ENCODE results near the gene SLC26A8. TPM values are rescaled to one million over a fixed set of nuclear protein-coding genes. Genes with fewer than 3 reads are reported as not detected.
"Not testable (repeated sequence)": the region's sequence is repeated elsewhere in the genome, so short reads cannot be mapped to it uniquely, and the experiment has no call there.

SLC26A8 gene
- total RNA-seq, 1 donor from 2014 or later: not detected

DNA sequence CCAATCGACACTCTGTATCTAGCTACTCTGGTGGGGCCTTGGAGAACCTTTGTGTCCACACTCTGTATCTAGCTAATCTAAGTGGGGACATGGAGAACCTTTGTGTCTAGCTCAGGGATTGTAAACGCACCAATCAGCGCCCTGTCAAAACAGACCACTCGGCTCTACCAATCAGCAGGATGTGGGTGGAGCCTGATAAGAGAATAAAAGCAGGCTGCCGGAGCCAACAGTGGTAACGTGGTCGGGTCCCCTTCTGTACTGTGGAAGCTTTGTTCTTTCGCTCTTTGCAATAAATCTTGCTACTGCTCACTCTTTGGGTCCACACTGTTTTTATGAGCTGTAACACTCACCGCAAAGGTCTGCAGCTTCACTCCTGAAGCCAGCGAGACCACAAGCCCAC, 92.6 kb downstream of the SLC26A8 start:
- intact Hi-C loops (cut with DNase I); ATAC-seq: not testable (repeated sequence)

DNA sequence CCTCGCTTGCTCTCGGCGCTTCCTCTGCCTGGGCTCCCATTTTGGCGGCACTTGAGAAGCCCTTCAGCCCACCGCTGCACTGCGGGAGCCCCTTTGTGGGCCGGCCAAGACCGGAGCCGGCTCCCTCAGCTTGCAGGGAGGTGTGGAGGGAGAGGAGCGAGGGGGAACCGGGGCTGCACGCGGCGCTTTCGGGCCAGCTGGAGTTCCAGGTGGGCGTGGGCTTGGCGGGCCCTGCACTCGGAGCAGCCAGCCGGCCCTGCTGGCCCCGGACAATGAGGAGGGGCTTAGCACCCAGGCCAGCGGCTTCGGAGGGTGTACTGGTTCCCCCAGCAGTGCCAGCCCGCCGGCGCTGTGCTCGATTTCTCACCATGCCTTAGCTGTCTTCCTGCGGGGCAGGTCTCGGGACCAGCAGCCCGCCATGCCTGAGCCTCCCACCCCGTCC, 93.3 kb downstream of the SLC26A8 start:
- intact Hi-C loops (cut with DNase I): no loop called here
- no peak for DNase-seq (ENCODE audit: missing footprints)

More for the DNA sequence above, 92.6 kb downstream of the SLC26A8 start:
- DNase-seq (ENCODE audit: missing footprints): not testable (repeated sequence)

DNA sequence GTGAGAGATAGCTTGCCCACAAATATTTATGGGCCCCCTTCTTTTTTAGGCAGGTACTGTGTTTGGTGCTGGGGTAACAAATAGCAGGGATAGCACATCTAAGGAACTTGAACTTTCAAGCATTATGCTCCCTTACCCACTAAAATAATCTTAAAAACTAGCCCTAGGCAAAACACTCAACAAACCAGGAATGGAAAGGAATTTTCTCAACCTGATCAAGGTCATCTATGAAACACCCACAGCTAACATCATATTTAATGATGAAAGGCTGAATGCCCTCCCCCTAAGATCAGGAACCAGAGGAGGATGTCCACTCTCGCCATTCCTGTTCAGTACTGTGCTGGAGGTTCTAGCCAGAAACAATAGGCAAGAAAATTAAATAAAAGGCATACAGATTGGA, 94.8 kb downstream of the SLC26A8 start:
- DNase-seq (ENCODE audit: missing footprints) (no peak), ATAC-seq (no peak)
- intact Hi-C loops (cut with DNase I): no loop called here

More for the DNA sequence above, 93.3 kb downstream of the SLC26A8 start:
- no peak for ATAC-seq

DNA sequence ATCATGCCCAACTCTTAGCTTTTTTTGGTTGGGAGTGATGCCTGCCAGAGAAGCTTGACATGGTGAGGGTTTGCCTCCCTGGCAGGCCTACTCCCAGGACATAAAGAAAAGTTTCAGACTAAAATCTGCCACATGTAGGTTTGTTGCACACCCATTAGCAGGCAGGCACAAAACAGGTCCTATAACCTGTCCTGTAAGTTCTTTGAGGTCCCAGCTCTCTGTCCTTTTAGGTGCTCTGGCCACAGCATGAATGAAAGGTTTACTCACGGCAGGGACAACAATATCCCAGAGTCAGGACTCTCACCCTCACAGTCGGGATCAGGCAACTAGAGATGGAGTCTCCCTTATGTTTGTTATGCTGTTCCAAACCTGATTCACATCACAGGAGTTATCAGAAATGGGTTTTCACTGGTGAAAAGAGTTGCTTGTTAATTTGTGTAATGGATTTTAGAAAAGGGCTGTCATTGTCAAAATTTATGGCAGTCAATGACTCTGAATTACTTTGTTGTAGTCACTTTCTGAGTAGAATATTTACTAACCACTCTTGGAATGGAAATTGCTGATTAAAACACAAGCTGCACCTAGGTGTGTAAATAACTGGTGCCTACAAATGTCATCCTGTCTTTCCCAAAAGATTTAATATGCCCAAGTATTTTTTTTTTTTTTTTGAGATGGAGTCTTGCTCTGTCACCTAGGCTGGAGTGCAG, 97.8 kb downstream of the SLC26A8 start:
- ATAC-seq (no peak), DNase-seq (ENCODE audit: missing footprints) (no peak)
- intact Hi-C loops (cut with DNase I): no loop called here

DNA sequence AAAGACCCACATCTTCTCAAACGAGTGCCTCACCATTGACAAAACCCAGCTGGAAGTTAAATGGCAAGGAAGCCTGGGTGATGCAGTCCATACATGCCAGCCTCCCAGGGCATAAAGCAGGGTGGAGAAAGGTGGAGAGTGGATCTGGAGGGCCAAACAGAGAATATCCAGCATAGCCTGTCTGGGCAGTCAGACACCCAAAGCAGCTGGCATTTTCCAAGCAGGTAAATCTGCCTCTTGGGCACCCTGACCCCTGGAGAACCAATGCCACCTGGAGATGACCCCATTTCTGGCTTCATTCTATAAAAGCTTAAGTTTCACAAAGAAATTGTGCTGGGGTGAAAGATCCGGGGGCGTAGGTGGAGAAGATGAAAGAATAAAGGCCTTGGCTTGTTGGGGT, 98.5 kb downstream of the SLC26A8 start:
- no peak for DNase-seq (ENCODE audit: missing footprints)
- intact Hi-C loops (cut with DNase I): no loop called here
- no peak for ATAC-seq

DNA sequence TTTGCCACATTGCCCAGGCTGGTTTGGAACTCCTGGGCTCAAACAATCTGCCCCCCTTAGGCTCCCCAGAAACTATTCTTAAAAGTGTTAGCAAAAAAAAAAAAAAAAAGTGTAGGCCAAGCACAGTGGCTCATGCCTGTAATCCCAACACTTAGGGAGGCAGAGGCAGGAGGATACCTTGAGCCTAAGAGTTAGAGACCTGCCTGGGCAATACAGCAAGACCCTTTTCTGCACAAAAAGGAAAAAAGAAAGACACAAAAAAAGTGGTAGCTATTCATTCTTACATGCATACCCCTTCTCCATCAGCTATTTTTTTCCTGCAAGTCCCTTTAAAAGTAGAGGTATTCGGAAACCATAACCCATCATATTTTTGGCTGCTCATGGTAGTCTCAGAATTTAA, 100.3 kb downstream of the SLC26A8 start:
- DNase-seq (ENCODE audit: missing footprints) (no peak), ATAC-seq (no peak)
- intact Hi-C loops (cut with DNase I): no loop called here

DNA sequence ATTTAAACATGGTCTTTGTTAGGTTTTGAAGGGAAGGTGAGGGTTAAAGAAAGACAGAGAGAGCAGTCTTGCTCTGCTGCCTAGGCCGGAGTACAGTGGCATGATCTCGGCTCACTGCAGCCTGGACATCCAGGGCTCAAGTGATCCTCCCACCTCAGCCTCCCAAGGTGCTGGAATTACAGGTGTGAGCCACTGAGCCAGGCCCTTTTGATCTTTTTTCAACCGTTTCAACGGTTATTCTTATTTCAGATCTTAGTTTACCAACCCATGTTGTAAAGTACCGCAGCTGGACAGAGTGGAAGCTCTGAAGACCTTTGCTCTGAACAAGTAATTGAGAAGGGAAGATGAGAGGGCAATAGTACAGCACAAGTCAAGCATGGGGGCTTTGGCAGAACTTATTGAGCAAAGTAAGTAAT, 102.3 kb downstream of the SLC26A8 start:
- intact Hi-C loops (cut with DNase I): no loop called here
- DNase-seq (ENCODE audit: missing footprints) (no peak), ATAC-seq (no peak)

DNA sequence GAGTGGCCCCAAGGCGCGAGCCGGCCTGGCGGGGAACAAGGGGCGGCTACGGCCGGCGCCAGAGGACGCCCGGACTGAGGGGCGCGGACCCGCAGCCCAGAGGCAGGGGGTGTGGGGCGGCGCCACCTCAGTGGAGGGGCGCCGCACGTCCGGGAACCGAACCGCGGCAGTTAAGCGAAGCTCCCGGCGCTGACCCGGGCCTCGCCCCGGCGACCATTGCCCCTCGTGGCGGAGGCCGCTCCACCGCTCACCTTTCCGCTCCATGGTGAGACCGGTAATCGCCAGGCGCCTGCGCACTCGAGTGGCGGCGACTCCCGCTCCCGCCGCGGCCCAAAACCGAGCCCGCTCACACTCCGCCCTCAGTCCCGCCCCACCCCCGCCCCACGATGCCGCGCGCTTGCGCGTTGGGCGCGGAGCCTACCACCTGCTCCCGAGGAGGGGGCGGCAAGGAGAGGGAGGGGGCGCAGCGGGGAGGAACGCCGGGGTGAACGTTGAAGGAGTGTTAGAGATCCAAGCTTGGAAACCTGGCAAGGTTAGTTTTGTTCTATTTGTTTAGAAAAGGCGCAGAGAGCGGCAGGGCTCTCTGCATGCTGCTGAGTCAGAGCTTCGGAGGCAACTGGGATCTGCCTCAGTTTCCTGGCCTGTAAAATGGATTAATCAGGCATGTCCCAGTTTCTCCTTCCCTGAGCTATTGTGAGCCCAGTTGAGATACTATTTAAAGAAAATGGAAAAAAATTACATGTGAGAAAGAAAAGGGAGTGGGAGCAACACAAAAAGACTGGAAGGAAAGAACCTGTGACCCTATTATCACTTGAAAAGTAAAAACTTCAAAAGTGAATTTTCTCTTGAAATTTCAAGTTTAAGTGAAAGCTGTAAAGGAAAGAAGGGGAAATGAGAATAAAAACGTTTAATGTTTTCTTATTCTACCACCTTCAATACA, 103.4 kb downstream of the SLC26A8 start, which contains the start of gene SRPK1:
Gene SRPK1, minus strand, starts transcription at position 306 of the 940 bp plus-strand sequence. Its CDS starts 42 bp downstream, at position 264.
- DNase-seq (ENCODE audit: missing footprints) (peak; percentile 95), ATAC-seq (peak; percentile 97)
- intact Hi-C loops (cut with DNase I): no loop called here

DNA sequence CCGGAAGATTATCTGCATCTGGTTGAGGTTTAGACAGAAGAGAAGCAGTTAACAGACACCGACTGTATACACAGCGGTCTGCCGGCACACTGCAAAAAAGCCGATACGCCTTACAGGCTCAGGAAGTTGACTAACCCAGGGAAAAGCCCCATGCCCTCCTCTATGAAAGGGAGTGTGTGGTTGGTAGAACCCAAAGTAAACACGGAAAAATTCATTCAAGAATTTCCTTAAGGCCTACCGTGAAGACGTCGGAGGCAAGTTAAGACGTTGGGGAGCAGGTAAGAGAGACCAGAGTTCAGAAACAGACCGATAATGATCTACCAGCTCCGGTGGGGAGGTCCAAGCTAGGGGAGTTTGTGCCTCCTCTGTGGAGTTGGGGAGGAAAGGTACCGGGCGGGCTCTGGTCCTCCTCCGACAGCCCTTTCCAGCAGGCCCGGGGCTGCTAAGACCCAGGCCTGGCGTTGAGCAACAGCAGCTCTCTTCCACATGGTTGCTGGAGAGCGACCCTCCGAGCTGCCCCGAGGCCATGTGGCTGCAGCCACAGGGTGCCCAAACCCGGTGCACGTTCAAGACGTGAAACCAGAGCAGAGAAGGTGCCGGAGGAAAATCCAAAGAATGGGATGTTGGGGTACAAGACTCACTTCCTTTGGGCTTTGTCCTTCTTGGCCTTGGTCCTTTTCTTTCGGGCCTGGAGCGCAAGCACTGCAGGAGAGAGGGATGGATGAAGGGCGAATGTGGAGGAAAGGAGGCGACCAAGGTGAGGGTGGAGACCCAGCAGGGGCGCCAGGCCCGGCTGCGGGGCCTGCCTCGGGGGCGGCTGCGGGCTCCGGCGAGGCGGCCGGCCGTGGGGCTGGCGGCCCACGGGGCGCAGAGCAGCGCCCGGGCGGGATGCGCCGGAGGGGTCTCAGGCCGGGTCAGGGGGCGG, 104.4 kb downstream of the SLC26A8 start:
- intact Hi-C loops (cut with DNase I): no loop called here
- peak; percentile 15 for ATAC-seq
- DNase-seq (ENCODE audit: missing footprints): no peak

DNA sequence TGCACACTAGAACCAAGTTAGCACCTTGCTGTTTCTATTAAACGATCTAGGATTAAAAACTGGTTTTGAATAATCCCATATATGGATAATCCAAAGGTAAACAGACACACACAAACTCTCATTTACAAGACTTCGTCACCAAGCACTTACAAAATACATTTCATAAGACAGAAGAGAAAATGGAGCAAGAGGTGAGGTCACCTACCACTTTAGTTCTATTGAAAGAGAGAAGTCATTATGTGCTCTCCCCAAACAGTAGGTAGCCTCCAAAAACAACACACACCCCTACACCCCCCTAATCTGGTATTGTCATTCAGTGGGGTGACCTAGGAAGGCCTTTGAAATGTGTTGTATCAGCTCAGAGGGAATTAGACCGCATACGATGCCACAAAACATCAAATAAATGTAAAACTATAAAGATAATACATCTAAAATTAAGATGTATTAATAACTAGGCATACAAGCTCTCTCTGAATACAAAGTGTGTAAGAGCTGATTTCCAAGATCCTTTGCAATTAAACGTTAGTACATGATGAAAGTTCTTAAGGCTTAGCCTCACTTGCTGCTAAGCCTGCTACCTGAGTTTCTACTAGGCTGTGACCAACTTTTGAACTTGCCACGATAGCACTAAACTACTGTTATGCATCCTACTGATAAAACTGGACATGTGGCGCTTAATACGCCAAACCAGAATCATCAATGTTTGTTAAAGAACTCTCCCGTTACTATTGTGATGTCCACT, 105.2 kb downstream of the SLC26A8 start:
- ATAC-seq: no peak
- intact Hi-C loops (cut with DNase I): no loop called here
- no peak for DNase-seq (ENCODE audit: missing footprints)

DNA sequence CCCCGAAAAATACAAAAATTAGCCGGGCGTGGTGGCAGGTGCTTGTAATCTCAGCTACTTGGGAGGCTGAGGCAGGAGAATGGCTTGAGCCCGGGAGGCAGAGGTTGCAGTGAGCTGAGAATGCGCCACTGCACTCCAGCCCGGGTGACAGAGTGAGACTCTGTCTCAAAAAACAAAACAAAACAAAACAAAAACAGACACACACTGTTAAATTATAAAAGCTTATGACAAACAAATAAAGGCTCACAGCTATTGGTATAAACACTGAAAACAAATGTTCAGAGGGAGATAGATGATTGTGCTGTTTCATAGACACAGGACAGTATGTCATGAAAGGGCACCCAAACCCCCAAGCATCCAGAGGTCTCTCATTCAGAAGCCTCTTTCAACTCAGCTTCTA, 107.5 kb downstream of the SLC26A8 start:
- DNase-seq (ENCODE audit: missing footprints); ATAC-seq; intact Hi-C loops (cut with DNase I): not testable (repeated sequence)

DNA sequence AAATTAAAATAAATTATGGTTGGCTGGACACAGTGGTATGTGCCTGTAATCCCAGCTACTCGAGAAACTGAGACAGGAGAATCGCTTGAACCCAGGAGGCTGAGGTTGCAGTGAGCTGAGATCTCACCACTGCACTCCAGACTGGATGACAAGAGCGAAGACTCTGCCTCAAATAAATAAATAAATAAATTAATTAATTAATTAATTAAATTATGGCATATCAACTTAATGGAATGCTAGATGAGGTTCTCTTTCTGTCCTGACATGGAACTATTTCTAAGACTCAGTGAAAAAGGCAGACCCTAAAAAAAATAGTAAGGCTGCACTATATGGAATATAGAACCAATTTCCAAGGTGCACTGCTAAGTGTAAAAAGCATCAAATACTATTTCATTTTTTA, 108.4 kb downstream of the SLC26A8 start:
- ATAC-seq (no peak), DNase-seq (ENCODE audit: missing footprints) (no peak)
- intact Hi-C loops (cut with DNase I): no loop called here

DNA sequence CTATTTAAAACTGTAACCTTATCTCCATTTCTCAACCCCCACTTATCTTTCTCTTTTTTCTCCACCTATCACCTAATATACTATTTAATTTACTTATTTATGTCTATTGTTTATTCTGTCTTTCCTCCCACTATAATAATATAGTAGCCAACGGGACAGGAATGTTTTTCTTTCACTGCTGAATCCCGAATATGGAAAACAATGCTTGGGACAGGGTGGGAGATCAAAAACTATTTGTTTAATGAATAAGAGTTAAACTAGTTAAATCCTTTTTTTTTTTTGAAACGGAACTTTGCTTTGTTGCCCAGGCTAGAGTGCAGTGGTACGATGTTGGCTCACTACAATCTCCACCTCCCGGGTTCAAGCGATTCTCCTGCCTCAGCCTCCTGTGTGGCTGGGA, 109.9 kb downstream of the SLC26A8 start:
- no peak for DNase-seq (ENCODE audit: missing footprints)
- intact Hi-C loops (cut with DNase I): no loop called here
- no peak for ATAC-seq

DNA sequence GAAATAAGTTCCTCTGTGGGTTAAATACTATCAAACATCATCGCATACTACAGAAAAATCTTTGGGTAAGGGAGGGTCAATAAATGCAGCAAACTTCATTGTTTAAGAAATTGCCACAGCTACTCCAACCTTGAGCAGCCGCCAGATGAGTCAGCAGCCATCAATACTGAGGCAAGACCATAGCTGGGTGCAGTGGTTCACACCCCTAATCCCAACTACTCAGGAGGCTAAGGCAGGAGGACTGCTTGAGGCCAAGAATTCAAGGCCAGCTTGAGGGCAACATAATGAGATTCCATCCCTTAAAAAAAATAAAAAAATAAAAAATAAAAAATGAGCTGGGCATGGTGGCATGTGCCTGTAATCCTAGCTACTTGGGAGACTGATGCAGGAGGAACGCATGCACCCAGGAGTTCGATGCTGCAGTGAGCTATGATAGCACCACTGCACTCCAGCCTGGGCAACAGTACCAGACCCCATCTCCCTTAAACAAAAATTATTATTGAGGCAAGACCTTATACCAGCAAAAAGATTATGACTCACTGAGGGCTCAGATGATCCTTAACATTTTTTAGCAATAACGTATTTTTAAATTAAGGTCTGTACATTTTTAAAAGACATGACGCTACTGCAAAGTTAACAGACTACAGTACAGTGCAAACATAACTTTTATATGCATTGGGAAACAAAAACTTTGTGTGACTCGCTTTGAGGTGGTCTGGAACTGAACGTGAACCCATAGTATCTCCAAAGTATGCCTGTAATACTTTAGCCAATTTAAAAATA, 112.4 kb downstream of the SLC26A8 start:
- ATAC-seq (no peak), DNase-seq (ENCODE audit: missing footprints) (no peak)
- intact Hi-C loops (cut with DNase I): no loop called here

DNA sequence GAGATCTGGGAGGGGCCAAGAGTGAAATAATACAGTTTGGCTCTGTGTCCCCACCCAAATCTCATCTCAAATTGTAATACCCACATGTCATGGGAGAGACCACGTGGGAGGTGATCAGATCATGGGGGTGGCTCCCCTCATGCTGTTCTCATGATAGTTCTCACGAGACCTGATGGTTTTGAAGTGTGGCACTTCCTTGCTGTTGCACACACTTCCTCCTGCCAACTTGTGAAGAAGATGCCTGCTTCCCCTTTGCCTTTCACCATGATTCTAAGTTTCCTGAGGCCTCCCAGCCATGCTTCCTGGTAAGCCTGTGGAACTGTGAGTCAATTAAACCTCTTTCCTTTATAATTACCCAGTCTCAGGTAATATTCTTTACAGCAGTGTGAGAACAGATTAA, 114.9 kb downstream of the SLC26A8 start:
- DNase-seq (ENCODE audit: missing footprints); intact Hi-C loops (cut with DNase I); ATAC-seq: not testable (repeated sequence)

DNA sequence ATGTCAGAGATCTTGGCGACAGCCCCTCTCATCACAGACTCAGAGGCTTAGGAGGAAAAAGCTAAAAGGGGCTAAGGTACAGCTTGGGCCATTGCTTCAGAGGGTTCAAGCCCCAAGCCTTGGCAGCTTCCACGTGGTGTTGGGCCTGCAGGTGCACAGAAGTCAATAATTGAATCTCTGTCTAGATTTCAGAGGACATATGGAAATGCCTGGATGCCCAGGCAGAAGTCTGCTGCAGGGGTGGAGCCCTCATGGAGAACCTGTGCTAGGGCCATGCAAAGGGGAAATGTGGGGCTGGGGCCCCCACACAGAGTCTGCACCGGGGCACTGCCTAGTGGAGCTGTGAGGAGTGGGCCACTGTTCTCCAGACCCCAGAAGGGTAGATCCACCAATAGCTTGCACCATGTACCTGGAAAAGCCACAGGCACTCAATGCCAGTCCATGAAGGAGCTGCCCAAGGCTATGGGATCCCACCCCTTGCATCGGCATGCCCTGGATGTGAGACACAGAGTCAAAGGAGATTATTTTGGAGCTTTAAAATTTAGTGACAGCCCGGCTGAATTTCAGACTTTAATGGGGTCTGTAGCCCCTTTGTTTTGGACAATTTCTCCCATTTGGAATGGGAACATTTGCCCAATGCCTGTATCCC, 115.6 kb downstream of the SLC26A8 start:
- ATAC-seq; DNase-seq (ENCODE audit: missing footprints); intact Hi-C loops (cut with DNase I): not testable (repeated sequence)

DNA sequence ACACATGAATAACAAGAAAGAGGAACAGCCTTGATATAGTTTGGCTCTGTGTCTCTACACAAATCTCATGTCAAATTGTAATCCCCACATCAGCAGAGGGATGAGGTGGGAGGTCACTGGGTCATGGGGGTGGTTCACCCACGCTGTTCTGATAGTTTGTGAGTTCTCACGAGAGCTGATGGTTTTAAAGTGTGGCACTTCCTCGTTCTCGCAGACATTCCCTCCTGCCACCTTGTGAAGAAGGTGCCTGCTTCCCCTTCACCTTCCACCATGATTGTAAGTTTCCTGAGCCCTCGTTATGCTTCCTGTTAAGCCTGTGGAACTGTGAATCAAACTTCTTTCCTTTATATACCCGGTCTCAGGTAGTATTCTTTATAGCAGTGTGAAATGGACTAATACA, 116.7 kb downstream of the SLC26A8 start:
- ATAC-seq (no peak), DNase-seq (ENCODE audit: missing footprints) (no peak)
- intact Hi-C loops (cut with DNase I): no loop called here
